ENCODE results near the gene ZNF337.

DNA sequence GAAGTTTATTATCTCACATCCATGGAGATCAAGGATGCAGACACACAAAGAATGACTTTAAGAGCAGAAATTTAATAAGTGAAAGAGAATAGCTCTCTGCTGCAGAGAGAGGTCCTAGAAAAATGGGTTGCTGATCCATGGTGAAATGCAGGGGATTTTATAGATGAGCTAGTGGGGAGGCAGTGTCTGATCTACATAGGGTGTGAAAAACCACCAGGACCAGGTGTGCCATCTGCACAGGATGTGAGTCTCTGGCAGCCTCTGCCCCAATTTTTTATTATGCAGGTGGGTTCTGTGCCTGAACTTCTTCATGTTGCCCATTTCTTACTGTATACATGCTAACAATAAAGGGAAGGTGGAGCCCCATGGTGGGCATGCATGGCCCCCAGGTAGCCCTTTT lies 52.9 kb downstream of the ZNF337 start:
- TF ChIP-seq POLR2A (IDR thresholded peaks at IDR 0.05) (no peak), POLR2AphosphoS5 (IDR thresholded peaks at IDR 0.05) (no peak), EP300 (IDR thresholded peaks at IDR 0.05) (no peak)
- TF ChIP-seq, protein P1, sequence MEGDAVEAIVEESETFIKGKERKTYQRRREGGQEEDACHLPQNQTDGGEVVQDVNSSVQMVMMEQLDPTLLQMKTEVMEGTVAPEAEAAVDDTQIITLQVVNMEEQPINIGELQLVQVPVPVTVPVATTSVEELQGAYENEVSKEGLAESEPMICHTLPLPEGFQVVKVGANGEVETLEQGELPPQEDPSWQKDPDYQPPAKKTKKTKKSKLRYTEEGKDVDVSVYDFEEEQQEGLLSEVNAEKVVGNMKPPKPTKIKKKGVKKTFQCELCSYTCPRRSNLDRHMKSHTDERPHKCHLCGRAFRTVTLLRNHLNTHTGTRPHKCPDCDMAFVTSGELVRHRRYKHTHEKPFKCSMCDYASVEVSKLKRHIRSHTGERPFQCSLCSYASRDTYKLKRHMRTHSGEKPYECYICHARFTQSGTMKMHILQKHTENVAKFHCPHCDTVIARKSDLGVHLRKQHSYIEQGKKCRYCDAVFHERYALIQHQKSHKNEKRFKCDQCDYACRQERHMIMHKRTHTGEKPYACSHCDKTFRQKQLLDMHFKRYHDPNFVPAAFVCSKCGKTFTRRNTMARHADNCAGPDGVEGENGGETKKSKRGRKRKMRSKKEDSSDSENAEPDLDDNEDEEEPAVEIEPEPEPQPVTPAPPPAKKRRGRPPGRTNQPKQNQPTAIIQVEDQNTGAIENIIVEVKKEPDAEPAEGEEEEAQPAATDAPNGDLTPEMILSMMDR (IDR thresholded peaks at IDR 0.05), result no peak

Measured in stomach (tissue), 4 donors.